NB4 (cell line): ENCODE data around the gene RAP1B.

Experiments
- DNase-seq: peaks from one replicate; pipeline ENCODE4 v3.0.0; 2010; ENCODE audit warnings: low read depth
- H3K4me3 ChIP-seq: one replicate; pipeline ENCODE4 v1.5.1; 2011; ENCODE audit warnings: mild to moderate bottlenecking, low read depth, low read length, moderate library complexity
- MYC ChIP-seq: IDR thresholded peaks from 2 replicates; pipeline ENCODE4 v1.6.1; 2011; ENCODE audit warnings: low read depth, low read length
- POLR2A ChIP-seq: IDR thresholded peaks from 2 replicates; pipeline ENCODE4 v1.6.1; 2011; ENCODE audit warnings: mild to moderate bottlenecking; ENCODE audit not compliant: insufficient read length; ENCODE audit errors: extremely low read depth
- TF ChIP-seq, protein P1 (sequence below): IDR thresholded peaks from 2 replicates; pipeline ENCODE4 v1.6.1; 2011; ENCODE audit warnings: low read depth, low read length
- TF ChIP-seq, protein P2 (sequence below): IDR thresholded peaks from one replicate; pipeline ENCODE4 v1.5.1; 2012; ENCODE audit warnings: low read depth, low read length

The RAP1B gene

DNA sequence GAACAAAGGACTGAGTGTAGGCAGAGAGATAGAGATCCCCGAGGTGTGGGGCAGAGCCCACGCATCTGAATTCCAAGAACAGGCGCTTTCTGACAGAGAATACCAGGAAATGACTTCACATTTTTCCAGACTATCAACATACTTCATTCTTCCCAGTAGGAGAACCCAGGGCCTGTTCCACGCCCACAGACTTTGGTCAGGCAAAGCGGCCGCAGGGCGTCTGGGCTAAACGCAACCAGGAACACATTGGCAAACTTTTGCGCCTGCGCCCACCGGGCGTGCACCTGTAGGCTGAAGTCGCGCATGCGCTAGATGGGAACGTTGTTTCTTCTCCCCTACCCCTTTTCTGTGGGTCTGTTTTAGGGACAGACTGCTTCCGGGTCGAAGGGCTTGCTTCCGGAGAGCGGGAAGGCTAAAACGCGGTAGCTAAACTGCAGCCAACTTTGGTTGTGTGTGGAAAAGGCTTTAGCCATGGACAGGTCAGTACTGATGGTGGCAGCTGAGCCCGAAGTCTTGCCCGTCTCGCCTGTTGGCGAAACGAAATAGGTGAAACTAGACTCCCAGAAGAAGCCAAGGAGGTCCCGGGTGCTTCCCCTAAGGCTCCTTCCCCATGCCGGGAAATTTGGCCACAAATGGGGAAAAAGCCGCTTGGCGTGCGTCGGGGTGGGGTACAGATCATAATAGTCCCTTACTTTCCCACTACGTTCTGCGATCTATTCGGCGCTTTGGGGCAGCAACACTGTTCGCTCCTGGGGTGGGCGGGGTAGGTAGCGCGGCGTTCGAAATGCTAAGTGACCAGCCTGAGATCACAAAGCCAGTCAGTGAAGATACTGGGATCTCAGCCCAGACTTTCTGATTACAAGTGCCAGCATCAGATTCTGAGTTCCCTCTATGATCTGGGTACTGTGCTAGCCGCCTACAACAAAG is 76.2 kb downstream of the RAP1B start, which contains the start of gene NUP107:
Gene NUP107 (plus strand): TSS at position 384 of the 927 bp plus-strand sequence. CDS start 88 bp downstream, at position 472.
- TF ChIP-seq, protein P1, sequence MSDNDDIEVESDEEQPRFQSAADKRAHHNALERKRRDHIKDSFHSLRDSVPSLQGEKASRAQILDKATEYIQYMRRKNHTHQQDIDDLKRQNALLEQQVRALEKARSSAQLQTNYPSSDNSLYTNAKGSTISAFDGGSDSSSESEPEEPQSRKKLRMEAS, result peak; percentile 80
- TF ChIP-seq POLR2A (peak; percentile 95), MYC (peak; percentile 92)
- TF ChIP-seq, protein P2, sequence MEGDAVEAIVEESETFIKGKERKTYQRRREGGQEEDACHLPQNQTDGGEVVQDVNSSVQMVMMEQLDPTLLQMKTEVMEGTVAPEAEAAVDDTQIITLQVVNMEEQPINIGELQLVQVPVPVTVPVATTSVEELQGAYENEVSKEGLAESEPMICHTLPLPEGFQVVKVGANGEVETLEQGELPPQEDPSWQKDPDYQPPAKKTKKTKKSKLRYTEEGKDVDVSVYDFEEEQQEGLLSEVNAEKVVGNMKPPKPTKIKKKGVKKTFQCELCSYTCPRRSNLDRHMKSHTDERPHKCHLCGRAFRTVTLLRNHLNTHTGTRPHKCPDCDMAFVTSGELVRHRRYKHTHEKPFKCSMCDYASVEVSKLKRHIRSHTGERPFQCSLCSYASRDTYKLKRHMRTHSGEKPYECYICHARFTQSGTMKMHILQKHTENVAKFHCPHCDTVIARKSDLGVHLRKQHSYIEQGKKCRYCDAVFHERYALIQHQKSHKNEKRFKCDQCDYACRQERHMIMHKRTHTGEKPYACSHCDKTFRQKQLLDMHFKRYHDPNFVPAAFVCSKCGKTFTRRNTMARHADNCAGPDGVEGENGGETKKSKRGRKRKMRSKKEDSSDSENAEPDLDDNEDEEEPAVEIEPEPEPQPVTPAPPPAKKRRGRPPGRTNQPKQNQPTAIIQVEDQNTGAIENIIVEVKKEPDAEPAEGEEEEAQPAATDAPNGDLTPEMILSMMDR, result no peak
- peak; percentile 98 for DNase-seq
- peak within 1 kb of the TSS; percentile 80 for H3K4me3 ChIP-seq

DNA sequence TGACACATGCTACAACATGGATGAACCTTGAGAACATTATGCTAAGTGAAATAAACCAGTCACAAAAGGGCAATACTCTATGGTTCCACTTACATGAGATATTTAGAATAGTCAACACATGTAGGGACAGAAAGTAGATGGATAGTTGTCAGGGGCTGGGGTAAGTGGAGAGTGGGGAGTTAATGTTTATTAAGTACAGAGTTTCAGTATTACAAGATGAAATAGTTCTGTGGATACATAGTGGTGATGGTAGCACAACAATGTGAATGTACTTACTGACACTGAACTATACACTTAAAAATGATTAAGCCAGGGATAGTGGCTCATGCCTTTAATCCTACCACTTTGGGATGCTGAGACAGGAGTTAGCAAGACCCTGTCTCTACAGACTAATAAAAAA is 84.8 kb downstream of the RAP1B start:
- DNase-seq, result no peak
- H3K4me3 ChIP-seq, result no peak overlapping the region
- TF ChIP-seq, protein P2, result no peak
- no peak for TF ChIP-seq POLR2A
- TF ChIP-seq MYC, result no peak
- TF ChIP-seq, protein P1, result no peak

DNA sequence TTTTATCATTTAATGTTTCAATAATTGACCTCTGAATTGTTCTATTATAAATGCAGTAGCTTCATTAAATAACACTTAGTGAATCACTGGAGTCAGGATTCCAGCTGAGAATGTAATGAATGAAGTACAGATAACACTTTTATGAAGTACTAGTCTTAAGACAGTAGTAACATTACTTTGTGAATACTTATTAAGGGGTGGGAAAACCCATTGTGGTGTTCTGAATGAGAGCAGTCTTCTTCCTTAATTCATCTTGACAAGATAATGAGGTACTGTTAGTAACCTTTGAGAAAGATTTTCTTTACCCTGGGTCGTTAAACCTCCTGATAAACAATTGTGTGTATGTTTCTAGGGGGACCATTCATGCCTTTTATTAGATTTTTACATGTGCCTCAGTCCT is 88.8 kb downstream of the RAP1B start:
- no peak for DNase-seq
- TF ChIP-seq POLR2A, result no peak
- no peak for TF ChIP-seq MYC
- TF ChIP-seq, protein P2, result no peak
- TF ChIP-seq, protein P1, result no peak
- no peak overlapping the region for H3K4me3 ChIP-seq
